ENCODE measurements around the gene MRGPRX1. TPM values are rescaled to one million over a fixed set of nuclear protein-coding genes. Genes with fewer than 3 reads are reported as not detected.

MRGPRX1 gene
- total RNA-seq, 1 donor from 2014 or later = not detected

GRCh38 chr11:18972336-18972735, 33.1 kb upstream of the MRGPRX1 start:
- Histone ChIP-seq H3K4me3 (no peak overlapping the region), H3K27ac (no peak overlapping the region), H3K27me3 (no peaks in the 10 kb centered on the region), H3K9me3 (no peaks in the 10 kb centered on the region), H3K4me1 (no peaks in the 10 kb centered on the region), H3K36me3 (no peaks in the 10 kb centered on the region)
- no peak for DNase-seq (ENCODE audit: low spot score in 2 of 2)
- no peak for TF ChIP-seq CTCF (IDR thresholded peaks at IDR 0.05)
- intact Hi-C loops (cut with DNase I) = no loop called here

- TF ChIP-seq CTCF (IDR thresholded peaks at IDR 0.05) = no peak
- Histone ChIP-seq H3K4me3 (no peak overlapping the region), H3K36me3 (no peaks in the 10 kb centered on the region), H3K9me3 (no peaks in the 10 kb centered on the region), H3K27me3 (no peaks in the 10 kb centered on the region), H3K27ac (no peak overlapping the region), H3K4me1 (no peaks in the 10 kb centered on the region)
- intact Hi-C loops (cut with DNase I) = no loop called here
- no peak for DNase-seq (ENCODE audit: low spot score in 2 of 2)
Measured at GRCh38 chr11:18969720-18970119, 30.5 kb upstream of the MRGPRX1 start.

GRCh38 chr11:18958221-18958910, 19.2 kb upstream of the MRGPRX1 start:
- H3K27ac ChIP-seq = no peak overlapping the region
- no peak overlapping the region for H3K4me3 ChIP-seq
- H3K36me3 ChIP-seq = no peaks in the 10 kb centered on the region
- no peak for TF ChIP-seq CTCF (IDR thresholded peaks at IDR 0.05)
- H3K27me3 ChIP-seq = no peaks in the 10 kb centered on the region
- H3K4me1 ChIP-seq = no peaks in the 10 kb centered on the region
- intact Hi-C loops (cut with DNase I) = no loop called here
- no peak for DNase-seq (ENCODE audit: low spot score in 2 of 2)
- no peaks in the 10 kb centered on the region for H3K9me3 ChIP-seq

GRCh38 chr11:18956630-18957029, 17.4 kb upstream of the MRGPRX1 start:
- no peak for TF ChIP-seq CTCF (IDR thresholded peaks at IDR 0.05)
- no peaks in the 10 kb centered on the region for H3K9me3 ChIP-seq
- intact Hi-C loops (cut with DNase I) = no loop called here
- no peak overlapping the region for H3K27ac ChIP-seq
- H3K4me1 ChIP-seq = no peaks in the 10 kb centered on the region
- H3K27me3 ChIP-seq = no peaks in the 10 kb centered on the region
- DNase-seq (ENCODE audit: low spot score in 2 of 2) = no peak
- H3K36me3 ChIP-seq = no peaks in the 10 kb centered on the region
- no peak overlapping the region for H3K4me3 ChIP-seq

GRCh38 chr11:18936002-18936673, 3.1 kb downstream of the MRGPRX1 start:
- no peak overlapping the region for H3K4me3 ChIP-seq
- no peak for DNase-seq (ENCODE audit: low spot score in 2 of 2)
- TF ChIP-seq CTCF (IDR thresholded peaks at IDR 0.05) = no peak
- H3K9me3 ChIP-seq = no peaks in the 10 kb centered on the region
- H3K27ac ChIP-seq = no peak overlapping the region
- no peaks in the 10 kb centered on the region for H3K36me3 ChIP-seq
- no peaks in the 10 kb centered on the region for H3K27me3 ChIP-seq
- intact Hi-C loops (cut with DNase I) = no loop called here
- no peaks in the 10 kb centered on the region for H3K4me1 ChIP-seq

Data from ascending aorta (tissue), 2 donors.